CD14-positive monocyte (primary cell): ENCODE data around the gene ARID1B. TPM values are rescaled to one million over a fixed set of nuclear protein-coding genes. Genes with fewer than 3 reads are reported as not detected.

Experiments used
- DNase-seq, 3 donors: peaks; one replicate each; pipeline ENCODE4 v3.0.0-alpha.2; 2011 to 2022
- H2AFZ ChIP-seq: 2 replicates; pipeline ENCODE4 v1.6.0; 2012; ENCODE audit warnings: mild to moderate bottlenecking, low read depth, low read length, inconsistent platforms; ENCODE audit not compliant: insufficient read depth, poor library complexity, severe bottlenecking
- H3K27ac ChIP-seq, 2 donors: 1 replicate in 1 of 2; 2 replicates in 1 of 2; pipeline ENCODE4 v1.5.1; 2012 to 2013; ENCODE audit warnings: low read length in 2 of 2, control low read depth in 1 of 2, inconsistent platforms in 1 of 2, low read depth in 1 of 2, mild to moderate bottlenecking in 1 of 2
- H3K27me3 ChIP-seq, 2 donors: one replicate each; pipeline versions ENCODE4 v1.6.0 to v1.6.1; 2011 to 2013; ENCODE audit warnings: low read length in 2 of 2; ENCODE audit not compliant: control insufficient read depth in 2 of 2, insufficient read depth in 2 of 2
- H3K36me3 ChIP-seq, 2 donors: replicated peaks in 1 of 2; 1 replicate in 1 of 2; 2 replicates in 1 of 2; pipeline versions ENCODE4 v1.5.1 to v1.6.1; 2012 to 2013; ENCODE audit warnings: low read length in 2 of 2, control low read depth in 1 of 2, inconsistent platforms in 1 of 2, mild to moderate bottlenecking in 1 of 2; ENCODE audit not compliant: insufficient read depth in 2 of 2, control insufficient read depth in 1 of 2
- H3K4me1 ChIP-seq, 2 donors: 1 replicate in 1 of 2; 2 replicates in 1 of 2; pipeline versions ENCODE4 v1.5.1 to v1.6.1; 2012 to 2013; ENCODE audit warnings: low read length in 2 of 2, control low read depth in 1 of 2, inconsistent platforms in 1 of 2, mild to moderate bottlenecking in 1 of 2, moderate library complexity in 1 of 2; ENCODE audit not compliant: insufficient read depth in 2 of 2, control insufficient read depth in 1 of 2
- H3K4me2 ChIP-seq: replicated peaks from 2 replicates; pipeline ENCODE3; 2012; ENCODE audit warnings: low read length, moderate library complexity, mild to moderate bottlenecking; ENCODE audit not compliant: poor library complexity, severe bottlenecking; ENCODE audit errors: extremely low read depth
- H3K4me3 ChIP-seq, 3 experiments: fragments of 200-600 bp in 1 of 3; sonication (generic) in 1 of 3; replicated peaks in 1 of 3; 1 replicate in 2 of 3; 2 replicates in 1 of 3; pipeline ENCODE4 v1.5.1; 2011 to 2013; ENCODE audit warnings: low read length in 3 of 3, mild to moderate bottlenecking in 3 of 3, control low read depth in 2 of 3, low read depth in 2 of 3, inconsistent platforms in 1 of 3, moderate library complexity in 1 of 3
- H3K79me2 ChIP-seq: 2 replicates; pipeline ENCODE4 v1.6.0; 2012; ENCODE audit warnings: mild to moderate bottlenecking, control low read depth, inconsistent platforms, low read length, moderate library complexity; ENCODE audit not compliant: insufficient read depth
- H3K9ac ChIP-seq: 2 replicates; pipeline ENCODE4 v1.6.0; 2017; ENCODE audit warnings: low read length, mild to moderate bottlenecking; ENCODE audit not compliant: insufficient read depth, poor library complexity, severe bottlenecking
- H3K9me3 ChIP-seq, 2 donors: replicated peaks in 1 of 2; 1 replicate in 1 of 2; 2 replicates in 1 of 2; pipeline versions ENCODE4 v1.5.1 to v1.6.1; 2012 to 2013; ENCODE audit warnings: low read length in 2 of 2, control low read depth in 1 of 2; ENCODE audit not compliant: control insufficient read depth in 1 of 2, insufficient read depth in 1 of 2
- H4K20me1 ChIP-seq: 2 replicates; pipeline ENCODE4 v1.6.0; 2012; ENCODE audit warnings: mild to moderate bottlenecking, low read length, control low read depth, moderate library complexity; ENCODE audit not compliant: insufficient read depth
- H3K27ac Mint-ChIP-seq, 7 donors: one replicate each; pipeline ENCODE4 v1.8.0; 2020; ENCODE audit warnings: mild to moderate bottlenecking in 7 of 7, mixed read lengths in 7 of 7, moderate library complexity in 6 of 7, inconsistent platforms in 2 of 7
- H3K27me3 Mint-ChIP-seq, 3 donors: one replicate each; pipeline ENCODE4 v1.8.0; 2021 to 2022; ENCODE audit warnings: low read depth in 3 of 3, mild to moderate bottlenecking in 3 of 3, mixed read lengths in 3 of 3, moderate library complexity in 3 of 3, inconsistent platforms in 1 of 3
- H3K36me3 Mint-ChIP-seq, 2 donors: one replicate each; pipeline ENCODE4 v1.8.0; 2020; ENCODE audit warnings: mixed read lengths in 2 of 2, inconsistent platforms in 1 of 2, mild to moderate bottlenecking in 1 of 2
- H3K4me1 Mint-ChIP-seq: one replicate; pipeline ENCODE4 v1.8.0; 2020; ENCODE audit warnings: mild to moderate bottlenecking, mixed read lengths
- H3K4me3 Mint-ChIP-seq, 2 donors: one replicate each; pipeline ENCODE4 v1.8.0; 2020; ENCODE audit warnings: mild to moderate bottlenecking in 2 of 2, mixed read lengths in 2 of 2, moderate library complexity in 1 of 2
- H3K9me3 Mint-ChIP-seq, 7 donors: one replicate each; pipeline ENCODE4 v1.8.0; 2020 to 2022; ENCODE audit warnings: mixed read lengths in 7 of 7, mild to moderate bottlenecking in 6 of 7, moderate library complexity in 6 of 7, inconsistent platforms in 2 of 7
- WGBS: methylation state at CpG from one replicate; pipeline ENCODE4 v1.1.5; 2013; ENCODE audit warnings: missing lambda C conversion rate; ENCODE audit not compliant: insufficient coverage; 5-methylcytosine and 5-hydroxymethylcytosine counted together
- intact Hi-C, 2 donors: fragments of 100-400 bp; cut with micrococcal nuclease; formaldehyde crosslinking; loops; one replicate each; pipeline versions ENCODE4 v1.15.0 to v1.15.1; 2023
- polyA plus RNA-seq, 3 donors: library from polyadenylated mRNA; depleted of rRNA in 1 of 3; unstranded in 2 of 3; stranded (reverse) in 1 of 3; fragments of 300-500 nt in 2 of 3; fragments of >200 nt in 1 of 3; fragmentation: Illumina TruSeq in 2 of 3; gene quantifications; 1 replicate in 2 of 3; 2 replicates in 1 of 3; pipeline ENCODE4 v1.2.3, GENCODE V29; 2012 to 2021
- TF ChIP-seq, protein P1 (sequence below): fragments of 200-600 bp; IDR thresholded peaks from one replicate; pipeline ENCODE4 v1.8.0; 2022; ENCODE audit warnings: antibody characterized with exemption, mild to moderate bottlenecking

The ARID1B gene
- polyA plus RNA-seq, 3 donors, result 3.2 to 22.1 (median 3.8) TPM

DNA sequence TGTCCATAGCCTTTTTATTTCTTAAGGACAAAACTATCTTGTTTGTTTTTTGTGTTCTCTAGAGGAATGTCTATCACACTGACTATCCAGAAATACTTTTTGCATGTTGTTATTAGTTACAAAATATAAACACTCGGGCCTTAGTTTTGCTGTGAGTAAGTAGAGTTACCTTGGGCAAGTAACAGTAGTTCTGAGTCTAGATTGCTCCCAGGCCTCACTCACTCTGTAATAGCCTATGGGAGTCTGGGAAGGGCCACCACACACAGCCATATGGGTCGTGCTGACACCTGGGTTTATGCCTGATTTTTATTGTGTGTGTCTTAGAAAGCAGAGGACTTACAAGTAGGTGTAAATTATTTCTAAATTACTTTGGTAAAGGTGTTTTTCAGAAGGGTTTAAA, 360.3 kb downstream of the ARID1B start:
- peak overlapping the region in 1 of 7 donors; percentile 50 for H3K27ac Mint-ChIP-seq

DNA sequence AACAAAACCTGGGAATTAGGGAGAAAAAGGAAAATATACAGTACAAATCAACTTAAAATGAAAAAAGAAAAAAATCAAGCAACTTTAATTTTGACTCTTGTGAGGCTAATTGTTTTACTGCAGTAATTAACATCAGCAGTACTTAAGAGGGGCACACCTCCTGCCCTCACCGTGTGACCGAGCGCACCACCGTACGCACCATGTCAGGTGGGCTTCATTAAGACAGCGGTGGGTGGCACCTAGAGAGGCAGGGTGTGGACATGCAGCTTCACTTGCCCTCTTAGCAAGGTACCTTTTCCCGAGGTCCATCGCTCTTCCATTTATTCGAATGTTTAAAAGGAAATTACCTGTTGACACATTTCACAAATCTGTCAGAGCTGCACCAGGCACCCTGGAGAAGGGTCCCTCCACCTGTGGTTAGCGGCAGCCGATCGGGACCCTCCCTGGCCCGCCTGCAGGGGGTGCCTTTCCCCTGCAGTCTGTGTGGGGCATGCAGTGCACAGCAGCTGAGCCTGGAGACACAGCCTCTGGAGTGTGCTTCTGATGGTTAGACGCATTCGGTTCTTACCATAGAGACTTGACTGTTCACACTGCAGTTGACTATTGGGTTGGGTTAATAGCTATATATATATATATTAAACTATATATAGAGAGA, 362.0 kb downstream of the ARID1B start:
- intact Hi-C loops, result no loop called here
- peak overlapping the region in 1 of 7 donors; percentile 12 for H3K27ac Mint-ChIP-seq

More for the DNA sequence above, 360.3 kb downstream of the ARID1B start:
- Histone ChIP-seq H3K4me3 (no peak overlapping the region), H3K27ac (no peak overlapping the region), H3K9me3 (no peaks in the 10 kb centered on the region), H3K79me2 (no peaks in the 10 kb centered on the region), H3K9ac (no peak overlapping the region), H2AFZ (no peak overlapping the region), H3K4me1 (no peaks in the 10 kb centered on the region), H3K4me2 (no peak overlapping the region), H3K27me3 (no peaks in the 10 kb centered on the region), H3K36me3 (peaks cover 52 to 91% of the 10 kb centered on the region in 2 donors), H4K20me1 (no peaks in the 10 kb centered on the region)
- H3K4me1 Mint-ChIP-seq, result no peaks in the 10 kb centered on the region
- H3K4me3 Mint-ChIP-seq, result no peak overlapping the region
- intact Hi-C loops, result no loop called here
- no peaks in the 10 kb centered on the region for H3K27me3 Mint-ChIP-seq
- WGBS, result no CpG with 5 or more reads among the region's 2 CpGs
- H3K9me3 Mint-ChIP-seq, result no peaks in the 10 kb centered on the region
- peaks cover 45 to 56% of the 10 kb centered on the region in 2 donors for H3K36me3 Mint-ChIP-seq
- TF ChIP-seq, protein P1, sequence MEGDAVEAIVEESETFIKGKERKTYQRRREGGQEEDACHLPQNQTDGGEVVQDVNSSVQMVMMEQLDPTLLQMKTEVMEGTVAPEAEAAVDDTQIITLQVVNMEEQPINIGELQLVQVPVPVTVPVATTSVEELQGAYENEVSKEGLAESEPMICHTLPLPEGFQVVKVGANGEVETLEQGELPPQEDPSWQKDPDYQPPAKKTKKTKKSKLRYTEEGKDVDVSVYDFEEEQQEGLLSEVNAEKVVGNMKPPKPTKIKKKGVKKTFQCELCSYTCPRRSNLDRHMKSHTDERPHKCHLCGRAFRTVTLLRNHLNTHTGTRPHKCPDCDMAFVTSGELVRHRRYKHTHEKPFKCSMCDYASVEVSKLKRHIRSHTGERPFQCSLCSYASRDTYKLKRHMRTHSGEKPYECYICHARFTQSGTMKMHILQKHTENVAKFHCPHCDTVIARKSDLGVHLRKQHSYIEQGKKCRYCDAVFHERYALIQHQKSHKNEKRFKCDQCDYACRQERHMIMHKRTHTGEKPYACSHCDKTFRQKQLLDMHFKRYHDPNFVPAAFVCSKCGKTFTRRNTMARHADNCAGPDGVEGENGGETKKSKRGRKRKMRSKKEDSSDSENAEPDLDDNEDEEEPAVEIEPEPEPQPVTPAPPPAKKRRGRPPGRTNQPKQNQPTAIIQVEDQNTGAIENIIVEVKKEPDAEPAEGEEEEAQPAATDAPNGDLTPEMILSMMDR, result no peak
- no peak for DNase-seq

More for the DNA sequence above, 362.0 kb downstream of the ARID1B start:
- peaks cover 41 to 51% of the 10 kb centered on the region in 2 donors for H3K36me3 Mint-ChIP-seq
- H3K27ac ChIP-seq, result no peak overlapping the region
- no peak overlapping the region for H2AFZ ChIP-seq
- no peaks in the 10 kb centered on the region for H3K27me3 ChIP-seq
- H3K27me3 Mint-ChIP-seq, result no peaks in the 10 kb centered on the region
- H3K4me3 Mint-ChIP-seq, result no peak overlapping the region
- H3K4me1 ChIP-seq, result no peaks in the 10 kb centered on the region
- no peaks in the 10 kb centered on the region for H3K79me2 ChIP-seq
- H3K4me2 ChIP-seq, result no peak overlapping the region
- H4K20me1 ChIP-seq, result no peaks in the 10 kb centered on the region
- no peaks in the 10 kb centered on the region for H3K9me3 ChIP-seq
- no peaks in the 10 kb centered on the region for H3K9me3 Mint-ChIP-seq
- 96% methylated on average over 12 of the region's 15 CpGs for WGBS
- peaks cover 41 to 75% of the 10 kb centered on the region in 2 donors for H3K36me3 ChIP-seq
- H3K4me1 Mint-ChIP-seq, result no peaks in the 10 kb centered on the region
- H3K4me3 ChIP-seq, result no peak overlapping the region
- DNase-seq, result no peak
- TF ChIP-seq, protein P1, result no peak
- H3K9ac ChIP-seq, result no peak overlapping the region
